Measurements from ENCODE around the gene C1GALT1. TPM values are rescaled to one million over a fixed set of nuclear protein-coding genes. Genes with fewer than 3 reads are reported as not detected.

The C1GALT1 gene
- total RNA-seq, 1 experiment from 2014 or later = 52.2 TPM

DNA sequence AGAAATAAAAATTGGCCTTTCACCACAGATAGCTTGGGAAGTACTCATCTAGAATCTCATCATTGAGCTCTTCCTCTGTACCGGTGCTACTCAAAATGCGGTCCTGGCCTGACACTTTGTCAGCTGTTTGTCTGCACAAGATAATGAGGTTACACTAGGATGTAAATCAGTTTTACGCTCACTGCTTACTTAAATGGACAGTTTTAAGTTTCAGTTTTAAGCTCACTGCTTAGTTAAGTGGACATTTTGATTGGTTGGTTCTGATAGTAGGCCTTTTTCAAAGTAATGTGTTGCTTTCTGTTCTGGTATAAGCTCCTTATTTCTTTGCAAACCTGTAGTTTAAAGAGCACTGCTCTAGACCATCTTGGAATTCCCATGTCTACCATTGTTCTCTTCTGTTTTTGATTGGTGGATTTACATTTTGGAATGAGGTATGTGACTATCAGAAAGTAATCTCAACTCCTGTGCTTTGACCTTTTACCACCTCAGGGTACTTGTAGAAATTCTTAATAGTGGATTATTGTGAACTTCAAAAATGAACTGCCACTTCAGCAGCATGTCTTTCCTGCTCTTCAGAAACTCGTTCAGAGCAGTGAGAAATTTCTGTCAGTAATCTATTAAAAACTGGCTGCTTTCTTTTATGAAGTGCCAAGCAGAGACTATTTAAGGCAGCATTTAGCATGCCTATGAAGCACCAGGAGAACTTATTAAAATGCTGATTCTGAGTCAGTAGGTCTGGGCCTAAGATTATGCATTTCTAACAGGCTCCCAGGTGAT lies 55.0 kb downstream of the C1GALT1 start:
- ChIA-PET CTCF (no interaction called here), POLR2A (no interaction called here)
- H3K4me3 Mint-ChIP-seq (ENCODE audit: unreplicated experiment) = no peak overlapping the region
- no peak overlapping the region for H3K27ac Mint-ChIP-seq (ENCODE audit: unreplicated experiment)
- no peak overlapping the region for H3K4me3 ChIP-seq (ENCODE audit: low read depth, low read length)
- H3K4me1 Mint-ChIP-seq (ENCODE audit: low read depth, unreplicated experiment) = no peaks in the 10 kb centered on the region
- H3K36me3 Mint-ChIP-seq (ENCODE audit: insufficient read depth, unreplicated experiment) = peaks cover 15% of the 10 kb centered on the region
- H3K27me3 ChIP-seq (replicated peaks; ENCODE audit: control insufficient read depth, insufficient read depth, low read length) = no peaks in the 10 kb centered on the region
- intact Hi-C loops (cut with micrococcal nuclease; ENCODE audit: unreplicated experiment) = no loop called here
- H3K9me3 Mint-ChIP-seq (ENCODE audit: unreplicated experiment) = no peaks in the 10 kb centered on the region
- no peaks in the 10 kb centered on the region for H3K27me3 Mint-ChIP-seq (ENCODE audit: insufficient read depth, unreplicated experiment)
- no peaks in the 10 kb centered on the region for H3K4me1 ChIP-seq
- TF ChIP-seq, protein P1, sequence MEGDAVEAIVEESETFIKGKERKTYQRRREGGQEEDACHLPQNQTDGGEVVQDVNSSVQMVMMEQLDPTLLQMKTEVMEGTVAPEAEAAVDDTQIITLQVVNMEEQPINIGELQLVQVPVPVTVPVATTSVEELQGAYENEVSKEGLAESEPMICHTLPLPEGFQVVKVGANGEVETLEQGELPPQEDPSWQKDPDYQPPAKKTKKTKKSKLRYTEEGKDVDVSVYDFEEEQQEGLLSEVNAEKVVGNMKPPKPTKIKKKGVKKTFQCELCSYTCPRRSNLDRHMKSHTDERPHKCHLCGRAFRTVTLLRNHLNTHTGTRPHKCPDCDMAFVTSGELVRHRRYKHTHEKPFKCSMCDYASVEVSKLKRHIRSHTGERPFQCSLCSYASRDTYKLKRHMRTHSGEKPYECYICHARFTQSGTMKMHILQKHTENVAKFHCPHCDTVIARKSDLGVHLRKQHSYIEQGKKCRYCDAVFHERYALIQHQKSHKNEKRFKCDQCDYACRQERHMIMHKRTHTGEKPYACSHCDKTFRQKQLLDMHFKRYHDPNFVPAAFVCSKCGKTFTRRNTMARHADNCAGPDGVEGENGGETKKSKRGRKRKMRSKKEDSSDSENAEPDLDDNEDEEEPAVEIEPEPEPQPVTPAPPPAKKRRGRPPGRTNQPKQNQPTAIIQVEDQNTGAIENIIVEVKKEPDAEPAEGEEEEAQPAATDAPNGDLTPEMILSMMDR (IDR thresholded peaks at IDR 0.05; ENCODE audit: insufficient read depth in 1 of 2, low read depth in 1 of 2, low read length in 1 of 2, severe bottlenecking in 1 of 2, unreplicated experiment in 1 of 2) = no peak
- BruUV-seq (replicated peaks) = no TSS peak
- no peaks in the 10 kb centered on the region; the same call in 1 of the 2 replicates for H3K36me3 ChIP-seq (ENCODE audit: control insufficient read depth, insufficient read depth, low read length)
- H3K9me3 ChIP-seq = no peaks in the 10 kb centered on the region
- no peak for DNase-seq

DNA sequence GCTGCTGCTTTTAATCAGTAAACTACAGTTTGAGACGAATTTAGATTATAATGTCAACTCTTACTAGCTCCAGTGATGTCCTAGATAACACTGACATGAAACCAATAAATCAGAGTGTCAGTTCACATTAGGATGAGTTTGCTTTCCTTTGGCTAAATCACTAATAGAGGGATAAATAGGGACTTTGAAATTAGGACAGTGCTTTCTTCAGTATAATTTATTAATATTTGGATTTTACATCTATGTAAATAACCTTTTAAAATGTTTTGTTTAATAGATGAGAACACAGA lies 55.6 kb downstream of the C1GALT1 start:
- H3K27me3 Mint-ChIP-seq (ENCODE audit: insufficient read depth, unreplicated experiment) = no peaks in the 10 kb centered on the region
- Histone ChIP-seq H3K27me3 (replicated peaks; ENCODE audit: control insufficient read depth, insufficient read depth, low read length) (no peaks in the 10 kb centered on the region), H3K36me3 (ENCODE audit: control insufficient read depth, insufficient read depth, low read length) (no peaks in the 10 kb centered on the region; the same call in 1 of the 2 replicates), H3K4me1 (no peaks in the 10 kb centered on the region), H3K9me3 (no peaks in the 10 kb centered on the region), H3K4me3 (ENCODE audit: low read depth, low read length) (no peak overlapping the region)
- TF ChIP-seq, protein P1 (IDR thresholded peaks at IDR 0.05; ENCODE audit: insufficient read depth in 1 of 2, low read depth in 1 of 2, low read length in 1 of 2, severe bottlenecking in 1 of 2, unreplicated experiment in 1 of 2) = no peak
- POLR2A ChIA-PET = no interaction called here
- no peak for DNase-seq
- no TSS peak for BruUV-seq (replicated peaks)
- intact Hi-C loops (cut with micrococcal nuclease; ENCODE audit: unreplicated experiment) = no loop called here
- CTCF ChIA-PET = no interaction called here
- H3K27ac Mint-ChIP-seq (ENCODE audit: unreplicated experiment) = no peak overlapping the region
- H3K4me3 Mint-ChIP-seq (ENCODE audit: unreplicated experiment) = no peak overlapping the region
- H3K4me1 Mint-ChIP-seq (ENCODE audit: low read depth, unreplicated experiment) = no peaks in the 10 kb centered on the region
- no peaks in the 10 kb centered on the region for H3K9me3 Mint-ChIP-seq (ENCODE audit: unreplicated experiment)
- peaks cover 21% of the 10 kb centered on the region for H3K36me3 Mint-ChIP-seq (ENCODE audit: insufficient read depth, unreplicated experiment)

DNA sequence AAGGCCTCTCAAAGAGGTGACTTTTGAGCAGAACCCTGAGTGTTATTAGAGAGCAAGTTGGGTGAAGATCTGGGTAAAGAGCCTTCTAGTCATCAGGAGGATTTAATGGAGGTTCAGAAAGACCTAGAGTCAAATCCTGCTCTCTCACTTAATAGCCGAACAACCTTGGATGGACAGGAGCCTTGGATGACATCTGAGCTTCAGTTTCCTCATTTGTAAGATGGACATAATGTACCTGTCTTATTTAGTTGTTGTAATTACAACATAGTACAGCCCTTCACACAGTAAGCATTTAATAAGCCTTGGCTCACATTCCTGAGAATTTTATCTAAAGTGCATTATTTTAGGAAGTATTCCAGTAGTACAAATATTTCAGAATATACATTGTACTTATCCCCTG lies 57.0 kb downstream of the C1GALT1 start:
- peaks cover 27% of the 10 kb centered on the region for H3K36me3 Mint-ChIP-seq (ENCODE audit: insufficient read depth, unreplicated experiment)
- POLR2A ChIA-PET = no interaction called here

More for the DNA sequence above, 57.0 kb downstream of the C1GALT1 start:
- no TSS peak for BruUV-seq (replicated peaks)
- CTCF ChIA-PET = no interaction called here
- H3K27me3 ChIP-seq (replicated peaks; ENCODE audit: control insufficient read depth, insufficient read depth, low read length) = no peaks in the 10 kb centered on the region
- H3K4me1 Mint-ChIP-seq (ENCODE audit: low read depth, unreplicated experiment) = no peaks in the 10 kb centered on the region
- H3K4me1 ChIP-seq = no peaks in the 10 kb centered on the region
- H3K4me3 Mint-ChIP-seq (ENCODE audit: unreplicated experiment) = no peak overlapping the region
- H3K4me3 ChIP-seq (ENCODE audit: low read depth, low read length) = no peak overlapping the region
- intact Hi-C loops (cut with micrococcal nuclease; ENCODE audit: unreplicated experiment) = no loop called here
- no peak for DNase-seq
- no peaks in the 10 kb centered on the region for H3K9me3 ChIP-seq
- H3K9me3 Mint-ChIP-seq (ENCODE audit: unreplicated experiment) = no peaks in the 10 kb centered on the region
- no peaks in the 10 kb centered on the region; the same call in 1 of the 2 replicates for H3K36me3 ChIP-seq (ENCODE audit: control insufficient read depth, insufficient read depth, low read length)
- H3K27ac Mint-ChIP-seq (ENCODE audit: unreplicated experiment) = no peak overlapping the region
- no peaks in the 10 kb centered on the region for H3K27me3 Mint-ChIP-seq (ENCODE audit: insufficient read depth, unreplicated experiment)
- TF ChIP-seq, protein P1 (IDR thresholded peaks at IDR 0.05; ENCODE audit: insufficient read depth in 1 of 2, low read depth in 1 of 2, low read length in 1 of 2, severe bottlenecking in 1 of 2, unreplicated experiment in 1 of 2) = no peak

Data from Caco-2 (cell line).